Mesothelial cell of epicardium (in vitro differentiated cells): ENCODE data around the gene CDH13. TPM values are rescaled to one million over a fixed set of nuclear protein-coding genes. Genes with fewer than 3 reads are reported as not detected.

Experiments
- DNase-seq, 2 experiments: peaks; one replicate each; pipeline ENCODE4 v3.0.0; 2021; ENCODE audit warnings: low spot score in 2 of 2; ENCODE audit not compliant: unreplicated experiment in 2 of 2
- H3K27ac Mint-ChIP-seq: 2 replicates; pipeline ENCODE4 v1.8.0; 2021; ENCODE audit warnings: mixed read lengths
- H3K27me3 Mint-ChIP-seq: 2 replicates; pipeline ENCODE4 v1.8.0; 2021; ENCODE audit warnings: low read depth, mixed read lengths
- H3K36me3 Mint-ChIP-seq: 2 replicates; pipeline ENCODE4 v1.8.0; 2021; ENCODE audit warnings: mixed read lengths
- H3K4me1 Mint-ChIP-seq: 2 replicates; pipeline ENCODE4 v1.8.0; 2021; ENCODE audit warnings: mixed read lengths
- H3K4me3 Mint-ChIP-seq: 2 replicates; pipeline ENCODE4 v1.8.0; 2021; ENCODE audit warnings: mild to moderate bottlenecking, moderate library complexity, mixed read lengths
- H3K9me3 Mint-ChIP-seq: 2 replicates; pipeline ENCODE4 v1.8.0; 2021; ENCODE audit warnings: mixed read lengths
- CTCF ChIP-seq: fragments of 200-600 bp; sonication (generic); IDR thresholded peaks from one replicate; pipeline ENCODE4 v1.5.0; 2021; ENCODE audit warnings: antibody characterized with exemption; ENCODE audit not compliant: unreplicated experiment
- total RNA-seq: library from RNA; stranded (reverse); gene quantifications from 3 replicates; pipeline ENCODE4 v1.2.1, GENCODE V29; 2021

The CDH13 gene
- total RNA-seq, 1 donor from 2014 or later: 0.80 TPM

DNA sequence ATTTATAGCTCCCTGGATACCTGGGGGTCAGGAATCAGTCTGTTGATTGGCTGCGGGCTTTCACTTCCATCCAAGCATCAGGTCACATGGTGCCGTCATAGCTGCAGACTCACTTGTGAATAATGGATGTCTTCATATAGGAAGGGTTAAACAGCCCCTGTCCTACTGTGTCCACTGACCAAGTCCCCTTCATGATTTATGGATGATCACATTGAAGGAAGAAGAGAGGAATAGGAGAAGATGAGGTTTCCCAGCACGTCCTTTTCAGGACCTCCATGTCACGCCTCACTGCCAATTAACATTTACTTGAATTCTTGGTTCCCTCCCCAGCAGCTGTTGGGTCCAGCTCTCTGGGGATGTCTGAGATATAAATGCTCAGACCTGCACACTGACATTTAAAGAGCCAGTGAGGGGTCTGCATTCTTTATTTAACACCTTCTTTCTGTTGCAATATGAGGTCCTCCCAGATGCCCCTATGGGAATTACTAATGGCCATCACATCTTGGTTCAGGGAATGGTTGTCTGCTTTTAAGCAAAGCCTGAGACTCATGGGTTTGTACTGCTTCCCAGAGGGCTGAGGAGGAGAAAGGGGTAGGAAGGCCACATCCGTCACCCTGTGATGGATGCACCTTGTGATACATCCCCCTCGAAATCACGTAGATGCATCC, 950.4 kb downstream of the CDH13 start:
- H3K27me3 Mint-ChIP-seq: peaks cover 32% of the 10 kb centered on the region
- TF ChIP-seq CTCF: no peak
- H3K4me3 Mint-ChIP-seq: no peak overlapping the region
- H3K27ac Mint-ChIP-seq: no peak overlapping the region
- no peaks in the 10 kb centered on the region for H3K36me3 Mint-ChIP-seq
- DNase-seq: no peak
- H3K9me3 Mint-ChIP-seq: peaks cover 8% of the 10 kb centered on the region
- no peaks in the 10 kb centered on the region for H3K4me1 Mint-ChIP-seq

- H3K9me3 Mint-ChIP-seq: peaks cover 8% of the 10 kb centered on the region
- no peak for DNase-seq
- H3K4me1 Mint-ChIP-seq: no peaks in the 10 kb centered on the region
- no peak for TF ChIP-seq CTCF
- no peak overlapping the region for H3K4me3 Mint-ChIP-seq
- no peak overlapping the region for H3K27ac Mint-ChIP-seq
- H3K27me3 Mint-ChIP-seq: peaks cover 31% of the 10 kb centered on the region
- no peaks in the 10 kb centered on the region for H3K36me3 Mint-ChIP-seq
Measured at GRCh38 chr16:83578171-83578570, 951.4 kb downstream of the CDH13 start.

GRCh38 chr16:83579027-83579426, 952.3 kb downstream of the CDH13 start:
- H3K9me3 Mint-ChIP-seq: peaks cover 8% of the 10 kb centered on the region

GRCh38 chr16:83579436-83579835, 952.7 kb downstream of the CDH13 start:
- H3K27me3 Mint-ChIP-seq: peaks cover 33% of the 10 kb centered on the region
- no peak for TF ChIP-seq CTCF
- H3K9me3 Mint-ChIP-seq: peaks cover 8% of the 10 kb centered on the region
- no peaks in the 10 kb centered on the region for H3K36me3 Mint-ChIP-seq
- H3K27ac Mint-ChIP-seq: no peak overlapping the region
- no peak for DNase-seq
- no peak overlapping the region for H3K4me3 Mint-ChIP-seq
- H3K4me1 Mint-ChIP-seq: no peaks in the 10 kb centered on the region

More at GRCh38 chr16:83579027-83579426, 952.3 kb downstream of the CDH13 start:
- Mint-ChIP-seq H3K27me3 (peaks cover 33% of the 10 kb centered on the region), H3K36me3 (no peaks in the 10 kb centered on the region), H3K4me3 (no peak overlapping the region), H3K4me1 (no peaks in the 10 kb centered on the region), H3K27ac (no peak overlapping the region)
- TF ChIP-seq CTCF: no peak
- DNase-seq: no peak

- DNase-seq: no peak
- Mint-ChIP-seq H3K27me3 (peaks cover 30% of the 10 kb centered on the region), H3K27ac (no peak overlapping the region), H3K36me3 (no peaks in the 10 kb centered on the region), H3K4me3 (no peak overlapping the region), H3K4me1 (no peaks in the 10 kb centered on the region), H3K9me3 (peaks cover 2% of the 10 kb centered on the region)
- no peak for TF ChIP-seq CTCF
Measured at GRCh38 chr16:83581082-83581481, 954.3 kb downstream of the CDH13 start.
